Activated CD4-positive, alpha-beta T cell treated with anti-CD3 and anti-CD28 coated beads, Interleukin-2, Interleukin-4, amounts not matched to agents 100 ng/mL and 50 ng/mL, durations not matched to agents 16 hours and 8 hours (primary cell): ENCODE data around the gene CAPZB.

Experiments
- DNase-seq: peaks from one replicate; pipeline ENCODE4 v3.0.0-alpha.2; 2020; ENCODE audit warnings: low spot score

The CAPZB gene

DNA sequence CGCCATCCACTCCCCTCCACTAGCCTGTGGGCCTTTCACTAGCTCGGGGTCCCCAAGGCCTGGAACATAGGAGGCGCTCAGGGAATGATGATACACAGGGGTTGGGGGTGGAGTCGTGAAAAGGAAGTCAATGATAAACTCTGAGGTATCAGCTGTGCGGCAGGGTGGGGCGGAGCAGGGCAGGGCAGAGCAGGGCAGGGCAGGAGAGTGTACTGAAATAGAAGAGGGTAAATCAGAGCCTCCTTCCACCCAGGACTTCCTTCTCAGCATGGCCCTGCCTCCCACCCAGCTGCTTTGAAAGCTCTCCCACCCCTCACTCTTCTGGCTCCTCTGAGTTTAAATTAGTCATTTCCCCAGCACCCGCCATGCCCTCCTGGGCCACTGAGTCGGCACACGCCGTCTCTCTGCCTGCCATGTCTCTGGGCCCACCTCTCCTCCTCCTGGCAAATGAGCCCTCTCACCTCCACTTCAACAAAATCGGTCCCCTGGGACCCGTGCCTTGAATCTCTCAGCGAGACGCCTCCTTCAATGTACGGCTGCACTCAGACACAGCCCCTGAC lies 16.9 kb downstream of the CAPZB start:
- peak; percentile 38 for DNase-seq

DNA sequence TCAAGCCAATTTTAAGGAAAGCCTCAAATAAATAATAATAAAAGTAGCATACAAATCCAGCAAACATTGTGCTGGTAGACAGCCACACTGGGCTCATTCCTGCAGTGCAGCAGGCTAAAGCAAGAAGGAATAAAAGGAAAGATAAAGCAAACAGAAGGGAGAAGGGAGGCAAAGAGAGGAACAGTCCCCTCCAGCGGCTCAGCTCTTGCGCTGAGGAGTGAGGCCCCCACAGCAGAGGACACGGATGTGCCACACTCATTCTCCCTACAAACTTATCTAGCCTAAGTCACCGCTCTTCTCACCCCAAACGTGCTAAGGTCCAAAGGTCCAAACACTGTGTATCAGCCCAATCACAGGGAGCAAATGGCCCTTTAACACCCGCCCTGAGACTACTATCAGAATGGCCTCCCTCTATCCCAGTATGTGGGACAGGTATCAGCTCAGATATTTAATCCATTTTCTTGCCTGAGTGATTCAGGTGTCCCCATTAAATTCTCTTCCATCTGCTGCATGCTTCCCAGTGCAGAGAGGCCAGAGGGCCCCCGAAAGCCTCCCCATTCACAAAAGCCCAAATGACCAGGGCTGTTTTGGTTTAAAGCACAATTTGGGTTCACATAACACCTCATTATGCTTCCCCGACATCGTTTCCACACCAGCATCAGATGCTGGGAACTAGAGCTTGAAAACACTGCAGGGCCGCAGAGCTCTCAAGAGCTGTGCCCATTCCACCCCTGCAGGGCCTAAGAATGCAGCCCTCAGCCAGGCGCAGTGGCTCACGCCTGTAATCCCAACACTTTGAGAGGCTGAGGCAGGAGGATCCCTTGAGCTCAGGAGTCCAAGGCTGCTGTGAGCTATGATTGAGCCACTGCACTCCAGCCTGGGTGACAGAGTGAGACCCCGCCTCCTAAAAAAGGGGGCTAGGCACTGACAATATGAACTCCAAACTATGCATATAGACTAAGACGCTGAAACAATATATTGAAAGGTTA lies 17.8 kb downstream of the CAPZB start:
- DNase-seq, result no peak

DNA sequence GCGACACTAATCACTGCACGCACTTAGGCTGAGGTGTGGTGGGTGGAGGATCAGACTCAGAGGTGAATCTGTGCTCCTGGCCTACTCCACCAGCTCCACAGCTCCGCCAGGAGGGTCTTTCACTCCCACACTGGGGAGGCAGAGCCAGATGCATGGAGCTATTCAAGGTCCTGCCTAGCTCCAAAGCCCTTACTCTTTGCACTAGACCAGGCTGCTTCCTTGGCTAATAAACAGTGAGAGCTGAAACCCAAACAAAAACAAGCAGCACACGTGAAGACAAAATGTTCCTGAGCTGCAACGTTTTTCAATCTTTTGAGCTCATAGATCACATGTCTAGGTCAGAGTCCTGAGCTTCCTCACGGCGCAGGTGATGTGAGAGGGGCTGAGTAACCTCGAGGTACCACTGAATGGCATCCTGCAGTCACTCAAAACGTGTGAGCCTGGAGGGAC lies 19.2 kb downstream of the CAPZB start:
- DNase-seq, result no peak

DNA sequence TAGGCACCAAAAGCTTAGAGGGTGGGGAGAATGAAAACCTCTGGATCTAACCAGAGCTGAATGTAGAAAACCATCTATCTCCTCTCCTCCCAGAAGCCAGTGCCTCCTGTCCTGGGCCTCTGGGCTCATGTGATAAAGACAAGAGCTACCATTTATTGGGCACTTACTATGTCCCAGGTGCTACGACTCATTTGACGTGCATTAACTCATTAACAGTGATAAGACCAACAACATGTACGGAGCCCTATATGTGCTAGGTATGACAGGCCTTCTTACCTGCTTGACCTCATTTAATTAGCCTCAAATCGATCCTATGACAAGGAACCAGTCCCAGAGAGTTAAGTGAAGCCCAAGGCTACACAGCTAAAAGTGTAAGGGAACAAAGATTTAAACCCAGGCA lies 19.7 kb downstream of the CAPZB start:
- DNase-seq, result no peak

DNA sequence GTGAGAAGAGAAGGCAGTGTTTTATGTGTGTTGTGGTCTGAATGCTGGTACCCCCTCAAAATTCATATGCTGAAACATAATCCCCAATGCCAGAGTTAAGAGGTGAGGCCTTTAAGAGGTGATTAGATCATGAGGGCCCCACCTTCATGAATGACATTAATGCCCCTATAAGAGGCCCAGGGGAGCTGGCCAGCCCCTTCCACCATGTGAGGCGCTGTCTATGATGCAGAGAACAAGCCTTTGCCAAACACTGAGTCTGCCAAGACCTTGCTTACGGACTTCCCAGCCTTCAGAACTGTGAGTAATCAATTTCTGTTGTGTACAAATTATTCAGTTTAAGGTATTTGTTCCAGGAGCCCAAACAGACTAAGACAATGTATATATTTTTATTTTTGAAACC lies 20.2 kb downstream of the CAPZB start:
- DNase-seq, result no peak

DNA sequence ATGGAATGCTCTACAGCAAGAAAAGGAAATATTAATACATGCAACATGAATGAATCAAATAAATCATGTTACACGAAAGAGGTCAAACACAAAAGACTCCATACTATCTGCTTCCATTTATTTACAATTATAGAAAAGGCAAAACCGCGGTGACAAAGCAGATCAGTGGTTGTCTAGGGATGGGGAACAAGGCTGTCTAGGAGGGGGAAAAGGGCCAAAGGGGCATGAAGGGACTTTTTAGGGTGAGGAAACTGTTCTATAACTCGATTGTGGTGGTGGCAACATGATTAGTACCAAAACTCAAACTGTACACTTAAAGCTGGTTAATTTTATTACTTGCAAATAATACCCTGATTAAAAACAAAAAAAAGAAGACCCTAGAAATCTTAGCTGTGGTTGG lies 20.6 kb downstream of the CAPZB start:
- DNase-seq, result no peak

DNA sequence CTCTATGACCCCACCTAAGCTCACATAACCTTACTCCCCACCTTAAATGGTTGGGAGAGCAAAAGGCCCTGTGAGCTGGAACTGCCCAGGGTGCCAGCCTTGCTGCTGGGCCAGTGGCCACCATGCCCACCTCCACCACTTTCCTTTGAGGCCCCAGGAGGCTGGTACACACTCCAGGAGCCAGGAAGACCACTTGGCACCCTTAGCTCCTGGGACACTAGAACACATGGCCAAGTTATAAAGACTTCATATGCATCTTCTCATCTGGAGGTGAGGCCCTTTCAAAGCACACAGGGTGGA lies 21.9 kb downstream of the CAPZB start:
- DNase-seq, result no peak

DNA sequence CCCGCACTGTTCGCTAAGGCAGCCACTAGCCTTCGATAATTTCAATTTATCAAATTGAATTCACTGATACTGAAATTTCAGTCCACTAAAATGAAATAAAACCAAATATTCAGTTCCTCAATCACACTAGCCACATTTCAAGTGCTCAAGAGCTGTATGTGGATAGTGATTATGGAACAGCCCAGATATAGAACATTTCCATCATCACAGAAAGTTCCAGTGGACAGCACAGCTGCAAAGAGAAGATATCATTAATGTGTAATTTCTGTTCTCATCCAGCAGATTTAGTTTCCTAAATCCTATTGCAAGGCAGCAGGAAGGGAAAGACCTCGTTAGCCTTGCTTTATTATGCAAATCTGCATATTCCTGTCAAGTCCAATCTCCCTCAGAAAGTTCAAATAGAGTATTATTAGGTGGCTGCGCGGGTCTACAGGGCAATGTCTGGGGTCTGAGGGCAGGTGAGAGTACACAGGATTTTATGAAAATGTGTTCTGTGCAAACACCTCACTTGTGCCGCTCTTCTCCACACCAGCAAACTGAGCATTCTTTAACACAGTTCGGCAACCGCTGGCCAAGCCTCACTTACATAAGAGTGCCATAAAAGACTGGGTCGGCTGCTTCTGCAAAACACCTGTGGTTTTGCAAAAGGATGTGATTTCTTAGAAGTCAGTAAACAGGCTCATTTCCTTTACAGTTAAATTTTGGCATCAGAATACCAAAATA lies 22.4 kb downstream of the CAPZB start:
- peak; percentile 62 for DNase-seq

DNA sequence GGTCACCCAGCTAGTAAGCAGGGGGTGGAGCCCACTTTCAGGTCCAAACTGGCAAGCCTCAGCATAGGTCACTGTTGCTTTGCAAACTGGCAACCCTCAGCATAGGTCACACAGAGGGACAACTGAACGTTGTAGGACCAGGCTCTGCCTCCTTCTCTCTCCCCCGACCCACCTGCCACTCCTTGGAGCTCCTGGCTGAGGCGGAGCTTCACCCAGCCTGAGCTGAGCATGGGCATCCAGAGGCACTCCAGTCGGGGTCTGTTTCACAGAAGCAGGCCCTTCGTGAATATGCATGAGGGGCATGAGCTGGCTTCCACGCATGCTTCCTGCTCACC lies 24.2 kb downstream of the CAPZB start:
- no peak for DNase-seq

DNA sequence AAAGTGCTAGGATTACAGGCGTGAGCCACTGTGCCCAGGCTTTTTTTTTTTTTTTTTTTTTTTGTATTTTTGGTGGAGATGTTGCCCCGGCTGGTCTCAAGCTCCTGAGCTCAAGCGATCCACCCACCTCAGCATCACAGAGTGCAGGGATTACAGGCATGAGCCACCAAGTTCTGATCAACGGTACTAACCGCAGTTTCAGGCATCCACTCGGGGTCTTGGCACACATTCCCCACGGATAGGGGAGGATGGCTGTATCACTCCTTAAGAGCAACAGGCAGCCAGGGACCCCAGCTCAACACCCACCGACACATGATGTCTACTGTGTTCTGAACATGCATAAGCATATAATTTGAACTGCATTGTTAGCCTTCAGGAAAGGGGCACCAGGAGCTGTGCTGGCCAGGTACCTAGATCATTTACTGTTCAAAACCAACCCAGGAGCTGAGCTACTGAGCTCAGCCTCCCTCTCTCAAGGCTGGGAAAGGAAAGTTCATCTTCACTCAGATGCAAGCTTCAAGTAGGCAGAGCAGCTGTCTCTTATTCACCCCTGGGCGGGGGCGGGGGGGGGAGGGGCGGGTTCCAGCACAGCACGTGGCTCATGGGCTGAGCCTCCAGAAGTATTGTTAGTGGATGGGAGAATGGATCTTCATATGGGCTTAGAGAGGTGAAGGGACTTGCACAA lies 24.7 kb downstream of the CAPZB start:
- DNase-seq, result no peak

DNA sequence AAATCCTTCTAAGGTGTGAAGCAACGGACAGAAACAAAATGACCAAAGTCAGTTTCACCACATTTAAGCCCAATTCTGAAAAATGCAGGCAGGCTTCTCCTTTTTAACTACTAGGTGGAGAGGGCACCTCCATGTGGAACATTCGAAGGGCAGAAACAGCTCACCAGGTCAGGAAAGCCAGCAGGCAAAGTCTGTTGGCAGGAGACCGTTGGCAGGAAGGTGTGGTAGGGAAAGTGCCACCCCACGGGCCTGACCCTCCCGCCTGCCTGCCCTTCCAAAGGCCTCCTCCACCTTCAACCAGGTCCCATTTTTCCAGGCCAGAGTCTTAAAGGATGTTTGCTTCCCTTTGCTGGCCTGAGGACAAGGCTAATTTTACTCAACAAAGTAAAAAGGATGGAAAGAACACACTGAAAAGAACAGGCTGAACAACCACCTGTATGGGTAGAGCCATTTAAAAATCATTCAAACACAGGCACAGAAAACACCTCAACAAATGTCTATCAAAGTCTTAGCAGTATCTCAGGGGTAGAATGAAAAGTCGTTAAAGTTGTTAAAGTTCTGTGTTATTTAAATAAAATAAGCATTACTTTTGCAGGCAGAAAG lies 26.4 kb downstream of the CAPZB start:
- no peak for DNase-seq

DNA sequence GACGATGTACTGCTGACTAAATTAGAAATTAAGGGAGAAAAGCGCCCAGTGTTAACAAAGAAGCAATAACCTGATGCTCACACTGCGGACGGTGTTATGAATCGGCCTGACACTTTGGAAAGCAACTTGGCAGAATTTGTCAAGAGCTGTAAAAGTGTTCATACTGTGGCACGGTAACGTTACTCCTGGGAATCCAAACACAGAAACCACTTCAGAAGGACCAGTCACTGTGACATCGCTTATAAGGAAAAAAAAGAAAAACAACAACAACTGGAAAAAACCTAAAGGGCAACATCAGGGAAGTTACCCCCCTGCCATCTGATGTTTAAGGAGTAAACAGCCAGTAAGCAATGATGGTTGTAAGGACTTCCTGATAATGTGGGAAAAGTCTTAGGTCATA lies 27.7 kb downstream of the CAPZB start:
- no peak for DNase-seq

DNA sequence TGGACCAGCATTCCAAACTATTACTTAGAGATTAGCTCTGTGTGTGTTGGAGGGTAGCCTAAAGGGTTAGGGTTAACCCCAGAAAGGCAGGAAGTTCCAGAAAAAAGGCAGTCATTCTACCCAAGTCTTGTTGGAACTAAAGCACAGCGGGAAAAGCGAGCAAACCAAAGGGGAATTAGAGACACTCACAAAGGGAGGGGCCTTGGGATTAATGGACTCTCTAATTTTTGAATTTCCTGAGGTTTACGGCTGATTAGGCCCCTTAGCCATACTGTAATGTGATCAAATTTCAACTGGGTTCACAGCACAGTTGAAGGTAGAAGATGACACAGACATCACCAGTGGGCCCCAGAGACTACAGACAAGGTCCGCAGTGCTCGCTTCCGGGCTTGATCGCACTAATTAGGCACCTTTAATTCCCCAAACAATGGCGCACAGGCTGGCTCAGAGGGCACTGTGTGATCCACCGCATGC lies 28.3 kb downstream of the CAPZB start:
- no peak for DNase-seq

DNA sequence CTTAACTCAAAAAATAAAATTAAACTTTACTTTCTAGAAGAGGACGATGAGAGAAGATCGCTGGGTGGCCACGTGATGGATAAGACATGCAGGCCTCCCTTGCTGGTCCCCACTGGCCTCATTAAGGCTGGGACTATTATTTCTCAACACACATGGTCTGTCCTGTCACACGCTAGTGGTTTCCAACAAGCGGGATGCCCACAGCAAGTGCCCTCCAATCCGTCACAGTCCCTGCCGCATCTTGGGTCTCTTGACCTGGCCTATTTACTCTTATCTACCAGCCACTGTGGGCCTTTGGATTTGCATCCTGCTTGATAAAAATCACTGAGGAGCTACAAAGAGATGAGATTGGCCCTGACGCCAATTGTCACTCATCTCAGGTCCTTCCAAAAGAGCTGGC lies 30.0 kb downstream of the CAPZB start:
- no peak for DNase-seq

DNA sequence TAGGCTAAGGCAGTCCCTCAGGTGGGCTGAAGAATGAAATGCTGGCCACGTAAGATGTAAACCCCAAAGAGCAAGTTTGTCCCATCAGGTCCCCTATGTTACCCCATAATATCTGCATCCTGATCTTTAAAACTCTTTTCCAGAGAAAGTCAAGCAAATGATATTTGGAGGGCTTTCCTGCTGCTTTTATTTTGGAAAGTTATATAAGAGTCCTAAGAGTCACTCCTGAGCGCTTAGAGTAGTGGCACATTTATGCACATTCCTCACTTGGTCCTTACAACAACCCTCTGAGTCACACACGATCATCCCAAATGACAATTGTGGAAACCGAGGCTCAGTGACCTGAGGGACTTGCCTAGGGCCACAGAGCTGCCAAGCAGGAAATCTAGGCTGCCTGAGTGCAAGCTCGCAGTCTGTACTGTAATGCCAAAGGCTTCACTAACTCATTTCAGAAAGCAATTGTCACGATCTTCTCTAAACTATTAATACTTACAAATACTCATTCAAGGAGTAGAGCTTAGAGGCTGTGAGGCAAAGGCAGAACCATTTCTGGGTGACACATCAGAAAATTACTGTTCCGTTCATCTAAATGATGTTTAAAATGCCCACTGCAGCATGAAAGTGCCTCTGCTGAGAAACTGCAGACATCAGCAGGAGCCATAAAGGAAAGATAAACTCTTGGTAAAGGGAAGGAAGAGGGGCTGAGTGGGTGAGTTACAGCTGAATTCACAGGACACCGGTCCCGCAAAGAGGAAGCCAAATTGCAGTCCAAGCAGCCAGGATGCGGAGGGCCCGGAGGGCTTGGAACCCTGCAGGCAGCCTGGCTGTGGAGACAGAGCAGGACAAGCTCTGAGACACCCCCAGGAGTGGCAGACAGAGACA lies 30.8 kb downstream of the CAPZB start:
- no peak for DNase-seq

DNA sequence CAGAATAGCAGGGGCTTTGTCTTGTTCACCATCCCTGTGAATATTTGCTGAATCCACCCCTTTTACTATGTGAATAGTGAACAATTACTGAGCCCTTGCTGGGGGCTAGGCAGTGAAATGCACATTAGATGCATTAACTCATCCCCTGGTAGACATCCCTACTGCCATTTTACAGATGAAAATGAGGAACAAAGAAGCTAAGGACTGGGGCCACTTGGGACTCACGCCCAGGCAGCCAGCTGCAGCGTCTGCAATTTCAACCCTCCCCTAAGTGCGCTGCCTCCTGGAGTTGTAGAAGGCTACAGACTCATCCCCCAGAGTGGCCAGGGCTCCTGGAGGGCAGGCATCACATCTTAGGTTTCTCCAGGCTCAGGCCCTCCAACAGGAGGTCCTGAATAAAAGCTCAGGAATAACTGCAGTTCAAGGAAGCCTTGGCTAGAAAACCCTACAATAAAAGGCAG lies 31.6 kb downstream of the CAPZB start:
- DNase-seq, result no peak

DNA sequence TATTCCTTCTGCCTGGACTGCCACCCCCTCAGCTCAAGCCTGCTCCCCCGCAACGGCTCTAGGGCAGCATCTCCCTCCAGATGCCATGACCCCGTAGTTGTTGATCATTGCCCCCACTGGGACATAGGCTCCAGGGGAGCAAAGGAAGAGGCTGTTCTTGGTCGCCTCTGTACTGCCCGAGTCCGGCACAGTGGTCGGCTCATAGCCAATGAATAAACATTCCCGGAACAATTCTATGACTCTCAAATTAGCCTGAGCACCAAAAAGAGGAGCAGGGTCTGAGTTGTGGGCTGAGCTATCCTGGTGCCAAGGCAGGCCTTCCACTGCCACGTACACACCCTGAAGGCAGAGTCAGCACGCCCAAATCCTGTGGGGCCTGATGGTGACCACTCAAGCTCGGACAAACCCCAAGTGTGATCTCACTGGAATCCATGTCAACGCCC lies 33.1 kb downstream of the CAPZB start:
- no peak for DNase-seq

DNA sequence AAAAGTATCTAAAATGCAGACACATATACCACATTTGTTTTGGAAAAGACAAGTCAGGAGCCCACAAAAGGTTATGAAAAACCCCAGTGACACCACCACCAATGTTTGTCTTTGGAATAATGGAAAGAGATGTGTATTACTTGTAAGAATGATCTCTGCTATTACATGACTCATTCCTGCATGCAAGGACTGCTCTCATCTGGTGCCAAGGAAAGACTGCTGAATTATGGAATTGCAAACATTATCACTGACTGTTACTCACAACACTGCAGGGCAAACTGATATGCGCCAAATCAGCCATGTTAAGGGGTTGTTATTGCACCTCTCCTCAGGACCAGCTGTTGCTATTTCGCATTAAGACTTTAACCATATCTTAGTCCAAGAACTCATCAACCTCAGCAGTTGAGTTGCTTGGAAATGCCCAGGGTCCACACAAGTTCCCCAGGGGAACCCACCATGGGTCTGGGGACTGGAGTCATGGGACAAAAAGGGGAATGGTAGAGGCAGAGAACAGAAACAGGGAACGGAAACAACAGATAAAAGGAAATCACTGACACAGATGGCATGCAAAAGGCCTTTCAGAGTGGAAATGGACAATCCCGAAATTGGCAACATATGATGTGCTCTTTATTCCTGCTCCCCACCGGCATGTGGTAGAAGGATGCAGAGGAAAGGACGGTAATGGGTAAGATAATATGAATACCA lies 34.4 kb downstream of the CAPZB start:
- DNase-seq, result no peak

DNA sequence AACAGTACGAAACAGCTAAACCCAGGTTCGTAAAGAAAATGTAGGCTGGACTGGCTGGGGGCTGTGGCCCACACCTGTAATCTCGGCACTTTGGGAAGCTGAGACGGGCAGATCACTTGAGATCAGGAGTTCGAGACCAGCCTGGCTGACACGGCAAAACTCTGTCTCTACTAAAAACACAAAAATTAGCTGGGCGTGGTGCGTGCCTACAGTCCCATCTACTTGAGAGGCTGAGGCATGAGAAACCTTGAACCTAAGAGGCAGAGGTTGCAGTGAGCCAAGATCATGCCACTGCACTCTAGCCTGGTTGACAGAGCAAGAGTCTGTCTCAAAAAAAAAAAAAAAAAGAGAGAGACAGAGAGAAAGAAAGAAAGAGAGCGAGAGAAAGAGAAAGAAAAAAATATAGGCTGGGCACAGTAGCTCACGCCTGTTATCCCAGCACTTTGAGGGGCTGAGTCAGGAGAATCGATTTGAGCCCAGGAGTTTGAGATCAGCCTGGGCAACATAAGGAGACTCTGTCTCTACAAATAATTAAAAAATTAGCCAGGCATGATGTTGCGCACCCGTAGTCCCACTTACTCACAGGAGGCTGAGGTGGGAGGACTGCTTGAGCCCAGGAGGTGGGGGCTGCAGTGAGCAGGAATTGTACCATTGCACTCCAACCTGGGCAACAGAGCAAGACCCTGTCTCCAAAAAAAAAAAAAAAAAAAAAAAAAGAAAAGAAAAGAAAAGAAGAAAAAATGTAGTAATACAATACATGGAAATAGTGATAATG lies 35.7 kb downstream of the CAPZB start:
- DNase-seq, result no peak
